ENCODE results near the gene NPC1L1. TPM values are rescaled to one million over a fixed set of nuclear protein-coding genes. Genes with fewer than 3 reads are reported as not detected.

NPC1L1 gene
- total and polyA plus RNA-seq, 2 of the 13 experiments (the other 11 are each of a cell fraction or from before 2014, with no cell fraction given) = 4.8 to 14.5 TPM

- peak; percentile 84 for TF ChIP-seq ZNF580 (CRISPR knock-in tag; IDR thresholded peaks at IDR 0.05; ENCODE audit: borderline replicate concordance, low read depth)
- TF ChIP-seq AKNA (CRISPR knock-in tag; IDR thresholded peaks at IDR 0.05; ENCODE audit: borderline replicate concordance) = no peak; the same call in 1 of the 2 replicates
- TF ChIP-seq ZBTB7B (CRISPR knock-in tag; IDR thresholded peaks at IDR 0.05) = peak; percentile 61; the same call in 1 of the 2 replicates
- TF ChIP-seq ZNF776 (CRISPR knock-in tag; IDR thresholded peaks at IDR 0.05) = peak; percentile 94
- peak; percentile 97 for TF ChIP-seq HNF1A (IDR thresholded peaks at IDR 0.05; ENCODE audit: low read depth)
- peak; percentile 99 for TF ChIP-seq HNF1A (CRISPR knock-in tag; IDR thresholded peaks at IDR 0.05; ENCODE audit: borderline replicate concordance)
- TF ChIP-seq ZNF747 (CRISPR knock-in tag; IDR thresholded peaks at IDR 0.05; ENCODE audit: borderline replicate concordance) = no peak; the same call in 1 of the 2 replicates
- no peak for TF ChIP-seq EZH2 (conservative IDR thresholded peaks at IDR 0.05; ENCODE audit: low read depth, low read length)
- no peak for TF ChIP-seq ZNF569 (CRISPR knock-in tag; IDR thresholded peaks at IDR 0.05; ENCODE audit: borderline replicate concordance)
- 0 out of 2 replicates have a peak, but pooled peaks have one; percentile 34 for TF ChIP-seq ZBTB43 (CRISPR knock-in tag; conservative IDR thresholded peaks at IDR 0.05)
- TF ChIP-seq KLF13 (CRISPR knock-in tag; IDR thresholded peaks at IDR 0.05) = no peak
- TF ChIP-seq ZNF333 (CRISPR knock-in tag; IDR thresholded peaks at IDR 0.05; ENCODE audit: borderline replicate concordance) = no peak
- TF ChIP-seq NKX3-1 (CRISPR knock-in tag; IDR thresholded peaks at IDR 0.05) = no peak; the same call in 1 of the 2 replicates
- TF ChIP-seq HES4 (CRISPR knock-in tag; IDR thresholded peaks at IDR 0.05; ENCODE audit: borderline replicate concordance) = peak; percentile 84; the same call in 1 of the 2 replicates
- TF ChIP-seq ESRRA (CRISPR knock-in tag; IDR thresholded peaks at IDR 0.05; ENCODE audit: low read depth) = 0 out of 2 replicates have a peak, but pooled peaks have one; percentile 22
- no peak for TF ChIP-seq ZNF207 (IDR thresholded peaks at IDR 0.05; ENCODE audit: borderline replicate concordance)
- TF ChIP-seq JUN (CRISPR knock-in tag; IDR thresholded peaks at IDR 0.05) = no peak
- no peak for TF ChIP-seq PLRG1 (conservative IDR thresholded peaks at IDR 0.05)
Observed at GRCh38 chr7:44541028-44541869, at the start of gene NPC1L1 (continued).

Measured in HepG2 (cell line).